Hematopoietic multipotent progenitor cell (in vitro differentiated cells): ENCODE results near the gene SUN2. TPM values are rescaled to one million over a fixed set of nuclear protein-coding genes. Genes with fewer than 3 reads are reported as not detected.
A peak's percentile ranks its signal among the peaks of the same experiment; 100 is the strongest.

Source experiments
- DNase-seq, 3 donors: peaks; one replicate each; pipeline ENCODE4 v3.0.0-alpha.2; 2011 to 2015; ENCODE audit warnings: low read depth in 2 of 3, low spot score in 2 of 3
- total RNA-seq: library from RNA; depleted of rRNA; stranded (reverse); fragments of >200 nt; gene quantifications from one replicate; pipeline ENCODE4 v1.2.3, GENCODE V29; 2012

The SUN2 gene
- total RNA-seq, 1 donor: 256 TPM

DNA sequence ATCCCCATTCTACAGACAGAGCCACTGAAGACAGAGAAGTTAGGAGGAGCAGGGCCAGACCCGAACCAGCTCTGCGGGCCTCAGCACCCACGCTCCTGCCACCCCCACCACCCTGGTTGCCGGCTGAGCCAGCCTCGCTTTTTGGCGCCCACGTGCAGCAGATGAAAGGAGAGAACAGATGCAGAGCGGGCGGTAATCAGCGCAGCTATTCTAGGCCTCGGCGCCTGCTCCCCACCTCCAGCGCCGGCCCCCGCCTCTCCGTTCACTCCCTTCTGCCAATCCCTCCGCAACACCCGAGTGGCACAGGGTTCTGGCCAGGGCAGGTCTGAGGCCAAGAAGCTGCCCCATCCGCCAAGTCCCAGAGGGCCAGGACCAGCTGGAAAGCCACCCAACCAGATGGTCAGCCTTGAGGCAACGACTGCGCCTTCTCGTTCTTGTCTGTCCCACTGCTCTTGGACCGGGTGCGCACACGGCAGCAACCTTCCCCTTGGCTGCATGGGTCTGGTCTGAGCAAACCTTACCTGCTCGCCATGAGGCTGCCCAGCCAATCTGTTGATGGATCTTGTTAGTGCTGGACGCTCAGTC lies 21.4 kb upstream of the SUN2 start:
- DNase-seq: no peak

DNA sequence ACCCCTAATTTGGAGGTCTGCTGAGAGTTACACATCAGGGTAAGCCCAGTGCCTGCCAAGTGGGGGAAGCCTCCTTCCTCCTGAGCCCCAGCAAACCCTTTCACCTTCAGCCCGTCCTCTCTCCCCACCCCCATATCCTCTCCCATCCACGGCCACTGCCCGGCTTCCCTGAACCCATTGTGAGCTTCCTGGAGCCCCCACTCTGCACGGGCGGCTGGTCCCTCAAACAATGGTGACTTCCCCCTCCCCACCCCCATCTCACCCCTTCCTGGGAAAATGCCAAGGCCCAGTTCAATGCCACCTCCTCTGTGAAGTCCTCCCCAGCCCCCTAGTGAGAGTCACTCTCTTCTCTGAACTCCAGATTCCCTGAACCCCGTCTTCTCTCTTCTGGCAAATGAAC lies 20.3 kb upstream of the SUN2 start:
- DNase-seq: no peak

DNA sequence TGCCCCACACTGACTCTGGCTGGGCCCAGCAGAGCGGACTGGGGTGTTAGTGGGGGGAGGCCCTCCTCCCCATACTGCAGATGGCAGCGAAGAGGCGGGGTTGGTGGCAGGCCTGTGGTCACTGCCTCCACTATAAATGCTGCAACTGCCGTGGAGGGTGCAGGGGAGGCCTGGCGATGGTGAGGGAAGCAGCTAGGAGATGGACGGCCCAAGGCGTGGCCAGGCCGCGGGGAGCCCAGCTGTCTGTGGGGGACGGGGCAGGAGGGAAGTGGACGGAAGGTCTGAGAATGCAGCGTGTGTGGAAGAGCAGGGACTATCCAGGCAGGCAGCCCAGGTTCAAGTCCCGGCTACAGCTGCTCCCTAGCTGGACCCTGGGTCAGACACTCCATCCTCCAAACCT lies 19.9 kb upstream of the SUN2 start:
- DNase-seq: no peak

DNA sequence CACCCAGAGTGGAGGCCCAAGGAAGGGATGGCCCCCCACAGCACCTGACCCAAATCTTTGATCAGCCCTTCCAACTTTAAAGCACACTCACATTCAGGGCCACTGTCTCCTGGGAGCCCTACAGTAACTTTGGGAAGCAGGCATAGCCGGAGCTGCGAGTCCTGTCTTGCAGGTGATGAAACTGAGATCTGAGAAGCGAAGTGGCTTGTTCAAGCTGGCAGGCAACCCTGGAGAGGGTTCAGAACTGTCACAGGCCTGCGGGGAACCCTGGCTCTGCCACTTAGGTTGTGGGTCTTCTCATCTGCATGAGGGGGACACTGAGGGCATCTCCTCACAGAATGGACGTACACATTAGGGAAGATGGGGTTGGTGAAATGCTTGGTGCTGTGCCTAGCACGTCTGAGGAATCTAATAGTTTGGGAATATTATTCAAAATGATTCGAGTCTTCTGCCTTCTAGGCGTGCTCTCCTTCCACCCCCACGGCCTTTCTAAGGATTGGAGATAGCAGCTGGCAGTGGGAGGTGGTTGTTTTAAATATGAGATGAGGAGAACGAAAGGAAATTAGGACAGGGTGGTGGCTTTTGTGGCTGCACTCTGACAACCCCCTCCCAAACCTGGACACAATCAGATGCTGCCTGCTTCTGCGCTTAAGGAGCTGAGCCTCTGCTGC lies 18.8 kb upstream of the SUN2 start:
- no peak for DNase-seq

DNA sequence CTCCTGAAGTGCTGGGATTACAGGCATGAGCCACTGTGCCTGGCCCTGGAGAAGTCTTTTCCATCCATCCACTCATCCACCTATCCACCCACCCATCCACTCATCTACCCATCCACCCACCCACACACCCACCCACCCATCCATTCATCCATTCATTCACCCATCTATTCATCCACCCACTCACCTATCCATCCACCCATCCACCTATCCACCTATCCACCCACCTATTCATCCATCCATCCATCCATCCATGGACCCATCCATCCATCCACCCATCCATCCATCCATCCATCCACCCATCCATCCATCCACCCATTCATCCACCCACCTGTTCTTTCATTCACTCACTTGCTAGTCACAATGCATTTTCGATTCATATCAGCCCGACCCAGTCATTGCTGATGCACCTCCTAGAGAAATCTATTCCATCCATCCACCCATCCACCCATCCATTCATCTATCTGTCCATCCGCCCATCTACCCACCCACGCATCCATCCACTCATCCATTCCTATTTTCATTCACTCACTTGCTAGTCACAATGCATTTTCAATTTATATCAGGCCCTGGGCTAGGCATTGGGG lies 17.7 kb upstream of the SUN2 start:
- DNase-seq: no peak

DNA sequence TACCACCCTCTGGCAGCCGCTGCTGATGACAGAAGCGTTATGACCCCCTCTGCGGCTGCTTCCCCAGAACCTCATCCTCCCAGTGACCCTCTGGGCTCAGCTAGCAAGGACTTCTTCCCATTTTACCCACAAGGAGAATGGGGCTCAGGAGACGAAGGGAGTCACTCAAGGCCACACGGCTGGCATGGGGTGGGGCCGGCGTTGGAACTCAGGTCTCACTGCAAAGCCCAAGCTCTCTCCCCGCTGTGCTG lies 16.8 kb upstream of the SUN2 start:
- DNase-seq: no peak

DNA sequence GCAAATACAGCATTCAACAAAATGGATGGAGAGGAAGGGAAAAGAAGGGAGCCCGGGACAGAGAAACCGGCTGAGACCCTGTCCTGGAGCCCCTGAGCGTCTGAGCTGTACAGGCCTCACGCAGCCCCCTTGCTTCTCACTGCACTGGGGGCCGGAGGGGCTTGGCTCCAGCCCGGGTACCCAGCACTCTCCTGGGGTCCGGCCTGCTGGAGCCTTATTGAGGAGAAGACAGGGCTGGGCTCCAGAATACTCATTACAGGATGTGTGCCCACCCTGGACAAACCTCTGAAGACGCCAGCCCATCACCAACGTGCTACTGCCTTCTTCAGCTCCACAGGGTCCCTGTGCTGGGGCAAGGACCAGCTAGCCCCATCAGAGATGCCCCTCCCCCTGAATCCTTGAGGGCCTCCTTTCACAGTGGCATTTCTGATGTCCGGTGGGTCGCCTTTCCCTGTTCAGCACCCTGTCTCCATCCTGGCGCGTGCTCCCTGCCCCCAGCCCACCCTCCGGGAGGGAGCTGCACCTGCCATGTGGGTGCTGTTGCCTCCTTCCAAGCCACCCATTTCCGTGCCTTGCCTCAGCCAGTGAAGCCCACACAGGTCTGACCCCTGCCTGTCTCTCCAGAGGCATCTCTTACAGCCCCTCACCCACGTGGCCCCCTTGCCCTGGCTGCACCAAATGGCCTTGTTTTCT lies 14.6 kb upstream of the SUN2 start:
- no peak for DNase-seq

DNA sequence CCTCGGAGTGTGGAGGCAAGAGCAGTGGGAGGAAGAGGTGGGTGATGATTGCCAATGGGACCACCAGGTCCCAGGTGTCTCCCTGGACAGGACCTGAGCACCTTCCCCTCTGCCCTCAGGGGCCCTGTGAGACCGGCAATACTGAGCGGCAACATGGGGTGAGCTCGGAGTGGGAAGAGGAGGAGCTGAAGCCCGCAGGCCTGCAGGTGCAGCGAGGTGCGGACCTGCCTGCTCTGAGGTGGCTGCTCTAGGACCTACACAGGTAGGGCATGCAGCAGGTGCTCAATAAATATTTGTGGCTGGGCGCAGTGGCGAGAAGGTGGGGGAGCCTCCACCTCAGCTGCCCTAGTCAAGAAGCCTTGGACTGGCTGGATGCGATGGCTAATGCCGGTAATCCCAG lies 12.2 kb upstream of the SUN2 start:
- DNase-seq: no peak

DNA sequence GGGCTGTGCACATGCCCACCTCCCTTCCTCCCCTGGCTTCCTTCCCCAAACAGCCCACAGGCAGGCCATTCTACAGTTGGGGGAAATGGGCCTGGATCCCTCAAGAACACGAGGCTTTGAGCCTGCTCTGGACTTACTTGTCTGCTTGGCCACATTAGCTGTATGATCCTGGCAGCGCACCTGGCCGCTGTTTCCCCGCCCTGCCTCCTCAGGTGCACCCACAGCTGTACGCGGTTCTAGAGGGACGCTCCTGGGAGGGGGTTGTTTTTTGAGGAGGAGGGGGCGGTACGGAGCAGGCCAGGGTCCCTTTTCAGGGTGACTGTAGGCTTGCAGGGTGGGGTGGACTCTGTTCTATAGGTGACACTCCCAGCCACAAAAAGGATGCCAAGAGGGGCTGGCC lies 11.5 kb upstream of the SUN2 start:
- DNase-seq: no peak

DNA sequence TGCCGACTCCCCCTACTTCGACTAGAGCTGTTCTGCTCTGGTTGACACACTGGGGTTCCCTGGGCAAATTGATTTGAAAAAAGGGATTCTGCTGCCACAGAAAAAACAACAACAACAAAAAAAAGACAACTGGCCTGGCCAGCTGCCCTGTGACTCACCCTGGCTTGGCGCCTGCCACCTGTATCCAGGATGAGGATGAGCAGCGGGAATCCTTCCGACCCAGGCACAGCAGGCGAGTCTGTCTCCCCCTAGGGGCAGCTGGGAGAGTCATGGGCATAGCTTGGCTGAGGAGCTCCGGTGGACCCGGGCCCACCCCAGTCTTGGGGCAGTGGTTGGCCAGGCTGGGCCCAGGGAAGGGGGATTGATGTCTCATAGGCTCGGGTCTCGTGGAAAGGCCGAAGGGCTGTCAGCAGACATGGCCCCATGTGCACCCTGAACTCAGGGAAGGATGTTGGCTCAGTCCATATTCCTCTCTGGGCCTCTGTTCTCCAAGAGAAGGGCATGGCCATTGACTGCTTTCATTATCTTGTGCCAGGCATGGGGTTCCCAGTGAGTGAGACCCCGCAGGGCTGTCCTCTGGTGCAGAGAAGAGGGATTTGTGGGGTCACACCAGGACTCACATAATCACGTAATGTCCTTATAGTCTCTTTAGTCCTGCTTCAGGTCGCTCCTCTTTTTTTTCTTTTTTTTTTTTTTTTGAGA lies 10.4 kb upstream of the SUN2 start:
- peak in 2 of 3 donors; percentile 43 to 48 for DNase-seq

DNA sequence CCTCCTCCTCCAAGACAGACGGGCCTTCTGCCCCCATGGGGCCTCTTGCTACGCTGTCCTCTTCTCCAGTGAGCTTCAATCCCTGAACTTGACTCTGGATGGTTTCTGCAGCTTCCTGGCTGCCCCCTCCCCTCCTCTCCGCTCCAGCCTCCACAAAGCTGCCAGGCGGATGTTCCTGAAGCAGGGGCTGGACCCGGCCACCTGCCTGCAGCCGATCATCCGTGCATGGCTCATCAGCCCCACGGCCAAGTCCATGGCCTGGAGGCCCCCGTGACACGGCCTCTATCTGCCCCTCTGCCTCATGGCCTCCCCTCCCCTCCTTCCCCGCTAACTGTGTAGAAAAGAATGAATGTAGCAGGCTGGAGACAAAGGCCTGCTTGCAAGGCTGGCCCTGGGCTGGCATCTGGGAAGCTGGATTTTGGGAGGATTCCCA lies 6.8 kb upstream of the SUN2 start:
- DNase-seq: no peak

DNA sequence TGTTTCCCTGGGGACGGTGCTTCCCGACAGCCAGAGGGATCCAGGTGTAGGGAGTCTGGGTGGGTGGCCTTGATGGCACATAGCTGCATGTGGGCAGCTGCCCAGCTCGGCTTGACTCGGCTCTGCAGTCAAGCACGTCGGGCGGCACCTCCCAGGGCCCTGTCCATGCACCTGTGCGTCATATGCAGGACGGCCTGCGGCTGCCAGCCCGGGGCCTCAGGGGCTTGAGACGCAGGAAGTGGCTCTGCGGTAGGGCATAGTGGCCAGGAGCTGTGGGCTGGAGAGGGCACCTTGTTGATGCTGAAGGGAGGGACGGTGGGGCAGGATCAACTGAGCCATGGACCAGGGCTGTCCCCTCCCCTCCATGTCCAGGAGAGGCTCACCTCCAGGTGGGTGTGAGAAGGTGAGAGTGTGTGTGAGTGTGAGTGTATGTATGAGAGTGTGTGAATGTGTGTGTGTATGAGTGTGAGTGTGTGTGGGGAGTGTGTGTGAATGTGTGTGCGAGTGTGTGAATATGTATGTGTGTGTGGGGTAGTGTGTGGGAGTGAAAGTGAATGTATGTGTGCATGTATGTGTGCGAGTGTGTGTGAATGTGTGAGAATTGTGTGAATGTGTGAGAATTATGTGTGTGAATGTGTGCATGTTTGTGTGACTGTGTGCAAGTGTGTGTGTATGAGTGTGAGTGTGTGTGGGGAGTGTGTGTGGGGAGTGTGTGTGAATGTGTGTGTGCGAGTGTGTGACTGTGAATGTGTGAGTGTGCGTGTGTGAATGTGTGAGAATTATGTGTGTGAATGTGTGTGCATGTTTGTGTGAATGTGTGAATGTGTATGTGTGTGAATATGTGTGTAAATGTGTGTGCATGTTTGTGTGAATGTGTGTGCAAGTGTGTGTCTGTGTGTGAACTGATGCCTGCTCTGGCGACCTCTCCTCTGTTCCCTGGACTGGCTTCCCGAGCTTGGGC lies 5.7 kb upstream of the SUN2 start:
- no peak for DNase-seq

DNA sequence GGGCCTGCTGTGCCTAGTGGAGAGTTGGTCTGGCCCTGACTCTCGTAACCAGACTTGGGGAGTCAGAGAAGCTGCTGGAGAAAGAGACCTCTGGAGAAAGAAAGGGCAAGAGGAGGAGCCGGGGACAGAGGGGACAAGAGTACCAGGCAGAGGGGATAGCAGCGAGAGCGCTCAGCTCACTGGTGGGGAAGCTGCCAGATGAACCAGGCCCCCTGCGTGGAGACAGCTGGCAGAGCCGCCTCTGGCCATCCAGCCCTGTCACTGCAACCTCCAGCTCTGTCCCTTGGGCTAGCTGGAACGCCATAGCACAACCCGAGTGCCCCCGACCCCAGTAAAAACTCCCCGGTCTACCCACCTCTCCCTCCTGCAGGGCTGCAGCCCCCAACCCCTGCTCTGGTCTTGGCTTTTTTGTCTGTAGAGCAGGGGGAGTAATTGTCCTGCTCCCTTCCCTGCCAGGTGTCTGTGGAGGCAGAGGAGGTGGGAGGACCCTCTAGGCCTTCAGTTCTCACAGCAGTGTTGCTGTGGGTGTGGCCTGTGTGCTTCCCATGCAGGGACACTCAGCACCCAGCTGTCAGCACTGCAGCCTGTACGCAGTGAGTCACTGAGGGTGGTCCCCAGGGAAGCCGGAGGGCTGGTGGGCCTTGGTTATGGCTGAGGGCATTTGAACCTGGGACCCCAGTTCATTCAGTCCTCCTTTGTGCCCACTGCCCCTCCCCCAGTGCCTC lies 4.8 kb upstream of the SUN2 start:
- no peak for DNase-seq

DNA sequence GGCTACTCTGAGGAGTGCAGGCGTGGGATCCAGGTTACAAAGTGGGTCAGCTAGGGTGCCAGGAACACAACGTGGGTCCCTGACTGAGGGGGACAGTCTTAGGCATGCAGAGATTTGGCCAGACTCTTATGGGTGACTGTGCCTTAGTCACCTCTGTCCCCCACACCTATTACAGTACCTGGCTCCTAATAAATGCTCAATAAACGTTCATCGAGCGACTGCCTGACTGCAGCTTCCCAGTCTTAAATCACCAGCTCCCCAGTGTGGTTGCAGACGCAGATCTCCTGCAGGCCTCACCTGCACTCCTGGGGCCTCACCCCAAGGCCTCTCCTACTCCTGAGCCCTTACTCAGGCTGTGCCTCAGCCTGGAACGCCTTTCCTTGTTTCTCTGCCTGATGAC lies 3.2 kb upstream of the SUN2 start:
- DNase-seq: no peak

DNA sequence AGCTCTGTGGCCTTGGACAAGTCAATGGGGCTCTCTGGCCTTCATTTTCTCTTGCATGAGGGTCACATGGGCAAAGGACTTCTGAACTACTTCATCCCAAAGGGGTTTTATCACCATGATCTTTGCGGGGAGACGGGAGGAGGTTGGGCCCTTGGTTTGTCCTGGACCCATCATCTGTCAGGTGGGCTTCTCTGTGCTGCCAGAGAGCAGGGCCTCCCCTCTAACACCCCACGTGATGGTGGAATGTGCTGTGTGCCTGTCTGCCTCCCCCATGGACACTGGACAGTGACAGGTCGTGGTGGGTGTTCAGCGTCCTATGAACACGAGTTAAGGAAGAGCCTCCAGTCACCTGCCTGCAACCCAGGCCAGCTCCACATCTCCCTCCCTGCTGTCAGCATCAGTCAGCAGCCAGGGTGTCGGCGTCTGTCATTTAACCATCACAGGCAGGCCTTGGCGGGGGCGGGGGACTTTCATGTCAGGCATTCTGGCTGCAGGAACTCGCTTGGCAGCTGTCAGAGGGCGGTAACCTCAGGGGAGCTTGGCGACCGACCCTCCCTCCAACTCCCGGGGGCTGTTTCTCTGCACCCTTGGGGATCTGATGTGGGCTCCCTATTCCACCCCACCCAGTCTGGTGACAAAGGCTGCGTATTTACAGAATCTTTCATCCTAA lies 2.6 kb upstream of the SUN2 start:
- no peak for DNase-seq

DNA sequence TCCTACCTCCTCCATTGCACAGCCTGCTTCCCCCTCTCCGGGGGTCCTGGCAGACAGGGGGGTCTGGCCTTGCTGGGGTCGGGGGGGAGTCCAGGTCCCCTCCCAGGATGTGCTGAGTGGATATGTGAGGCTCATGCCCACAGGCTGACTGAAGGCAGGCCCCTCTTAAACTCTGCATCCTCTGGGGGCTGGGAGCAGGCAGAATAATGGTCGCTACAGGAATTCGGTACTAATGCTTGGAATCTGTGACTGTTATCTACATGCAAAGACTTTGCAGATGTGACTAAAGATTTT lies 1.6 kb upstream of the SUN2 start:
- no peak for DNase-seq

DNA sequence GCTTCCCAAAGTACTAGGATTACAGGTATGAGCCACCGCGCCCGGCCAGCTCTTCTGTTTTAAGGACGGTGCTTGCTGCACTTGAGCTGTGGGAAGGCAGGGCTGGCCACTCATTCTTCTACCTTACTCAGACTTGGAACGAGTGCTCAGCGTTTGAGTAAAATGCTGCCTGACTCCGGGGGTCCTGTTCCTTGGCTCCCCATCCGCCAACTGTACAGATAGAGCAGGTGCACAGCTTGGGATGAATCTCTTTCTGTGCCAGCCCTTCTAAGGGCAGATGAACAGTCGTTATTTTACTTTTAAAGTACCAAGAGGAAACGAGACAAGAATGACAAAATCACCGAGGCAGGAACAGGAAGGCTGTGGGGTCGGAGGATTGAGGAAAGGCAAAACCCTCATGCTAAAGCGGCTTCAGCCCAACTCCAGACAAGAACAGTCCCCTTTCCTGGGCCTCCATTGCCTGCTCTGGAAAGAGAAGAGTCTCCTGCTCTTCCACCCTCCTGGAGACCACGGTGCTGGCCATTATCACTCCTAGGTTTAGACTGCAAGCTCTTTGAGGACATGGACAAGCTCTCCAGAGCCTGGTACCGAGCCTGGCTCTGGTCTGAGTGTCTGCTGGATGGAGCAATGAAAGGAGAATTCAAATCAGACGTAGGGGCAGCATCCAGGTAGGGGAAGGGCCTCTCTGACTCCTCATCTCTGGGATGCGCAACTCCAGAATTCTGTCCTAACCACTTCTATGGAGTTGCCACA lies 1.1 kb upstream of the SUN2 start:
- no peak for DNase-seq

DNA sequence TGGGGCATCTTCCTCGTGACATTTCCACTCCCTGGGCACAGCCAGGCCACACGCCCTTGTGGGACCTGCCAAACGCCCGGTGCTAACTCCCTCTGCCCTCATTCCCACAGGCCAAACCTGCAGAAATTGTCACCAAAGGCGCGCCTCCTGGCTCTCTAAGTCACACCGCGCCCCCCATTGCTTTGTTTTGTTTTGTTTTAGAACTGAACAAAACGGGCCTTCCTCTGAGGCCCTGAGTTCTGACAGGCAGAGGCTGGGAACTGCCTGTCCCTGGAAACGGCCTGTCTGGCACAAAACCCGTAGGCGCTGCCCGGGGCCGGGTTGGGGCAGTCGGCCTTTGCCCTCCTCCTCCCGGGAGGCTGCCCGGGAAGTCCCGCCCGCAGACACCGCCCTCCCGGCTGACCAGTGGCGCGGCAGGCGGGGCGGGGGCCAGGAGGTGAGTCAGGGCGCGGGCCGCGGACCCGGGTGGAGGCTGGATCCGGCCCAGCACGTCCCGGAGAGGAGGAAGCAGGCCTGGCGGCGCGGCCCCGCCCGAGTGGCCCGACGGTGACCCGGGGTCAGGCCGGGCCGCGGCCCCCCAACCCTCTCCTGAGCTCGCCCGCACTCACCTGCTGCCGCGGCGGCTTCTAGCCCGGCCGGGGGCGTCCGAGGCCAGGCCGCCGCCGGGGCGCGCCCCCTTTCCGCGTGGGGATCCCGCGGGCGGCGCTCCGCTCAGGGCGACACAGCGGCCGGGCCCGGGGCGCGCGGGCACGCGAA lies 465 bp downstream of the SUN2 start:
- DNase-seq: peak in 2 of 3 donors; percentile 44 to 50
